ENCODE data around the gene DNAH12. TPM values are rescaled to one million over a fixed set of nuclear protein-coding genes. Genes with fewer than 3 reads are reported as not detected.

Gene DNAH12
- total RNA-seq, 1 experiment from 2014 or later, result not detected

GRCh38 chr3:57402675-57403074 is 141.5 kb downstream of the DNAH12 start:
- Histone ChIP-seq H3K27me3 (ENCODE audit: insufficient read depth, low read length) (no peaks in the 10 kb centered on the region), H3K27ac (ENCODE audit: low read depth, low read length) (no peak overlapping the region), H3K4me3 (replicated peaks in 1 of 2; ENCODE audit: low read depth in 1 of 2, low read length in 2 of 2) (no peak overlapping the region), H3K9me3 (ENCODE audit: control insufficient read depth in 1 of 2, insufficient read depth in 1 of 2, low read depth in 1 of 2, low read length in 2 of 2) (no peaks in the 10 kb centered on the region; a peak in 1 of 4 replicates), H2AFZ (ENCODE audit: low read depth, low read length, poor library complexity, severe bottlenecking) (no peak overlapping the region), H4K20me1 (ENCODE audit: insufficient read depth) (no peaks in the 10 kb centered on the region), H3K9ac (ENCODE audit: low read length) (no peak overlapping the region), H3K4me1 (ENCODE audit: control insufficient read depth in 1 of 2, insufficient read depth in 2 of 2, low read length in 2 of 2) (peaks cover 2 to 11% of the 10 kb centered on the region in 2 experiments; a peak in 3 of 4 replicates), H3K36me3 (ENCODE audit: control insufficient read depth in 1 of 2, insufficient read depth in 2 of 2, low read length in 2 of 2) (no peaks in the 10 kb centered on the region), H3K9me2 (ENCODE audit: insufficient read depth) (no peaks in the 10 kb centered on the region), H3K79me2 (ENCODE audit: insufficient read depth, low read length) (no peaks in the 10 kb centered on the region), H3K4me2 (ENCODE audit: low read length) (no peak overlapping the region)
- POLR2A ChIA-PET, result interaction anchor here (0.6 kb wide), 1 partner anchor 587 kb away, joined by 3 read pairs; no protein-coding TSS in a partner anchor
- ATAC-seq (no peak), DNase-seq (ENCODE audit: low read depth, low spot score) (no peak)
- RAD21 ChIA-PET (ENCODE audit: low non-redundant PET in 1 of 2, low total read pairs in 2 of 2, uncharacterized antibody in 2 of 2, unreplicated experiment in 2 of 2), result no interaction called here
- intact Hi-C loops (cut with micrococcal nuclease), result no loop called here
- TF ChIP-seq EGR1 (IDR thresholded peaks at IDR 0.05; ENCODE audit: low read depth) (no peak), SIN3A (IDR thresholded peaks at IDR 0.05; ENCODE audit: low read depth) (no peak), EZH2 (IDR thresholded peaks at IDR 0.05) (no peak), ATF3 (IDR thresholded peaks at IDR 0.05) (no peak), EZH2phosphoT487 (IDR thresholded peaks at IDR 0.05; ENCODE audit: borderline replicate concordance) (no peak), CBX3 (IDR thresholded peaks at IDR 0.05; ENCODE audit: low read depth) (no peak), JUND (IDR thresholded peaks at IDR 0.05) (no peak), YY1 (IDR thresholded peaks at IDR 0.05; ENCODE audit: extremely low read depth, insufficient replicate concordance, low read depth, low read length) (no peak), ELF1 (IDR thresholded peaks at IDR 0.05; ENCODE audit: borderline replicate concordance, low read depth) (no peak), FOSL1 (IDR thresholded peaks at IDR 0.05; ENCODE audit: low read depth) (no peak), TCF7L2 (IDR thresholded peaks at IDR 0.05; ENCODE audit: borderline replicate concordance, extremely low read depth, insufficient read depth, insufficient read length) (no peak), ZNF274 (IDR thresholded peaks at IDR 0.05; ENCODE audit: low read depth, low read length) (no peak), POLR2AphosphoS5 (IDR thresholded peaks at IDR 0.05; ENCODE audit: low read depth, low read length) (no peak), SRF (IDR thresholded peaks at IDR 0.05; ENCODE audit: low read depth) (no peak), SP1 (IDR thresholded peaks at IDR 0.05; ENCODE audit: low read depth) (no peak), POLR2A (IDR thresholded peaks at IDR 0.05; ENCODE audit: borderline replicate concordance, extremely low read depth, insufficient read depth, insufficient read length) (no peak), CEBPB (IDR thresholded peaks at IDR 0.05; ENCODE audit: low read depth) (no peak), ZBTB33 (IDR thresholded peaks at IDR 0.05; ENCODE audit: extremely low read depth, insufficient replicate concordance, low read length) (no peak)
- TF ChIP-seq, protein P1, sequence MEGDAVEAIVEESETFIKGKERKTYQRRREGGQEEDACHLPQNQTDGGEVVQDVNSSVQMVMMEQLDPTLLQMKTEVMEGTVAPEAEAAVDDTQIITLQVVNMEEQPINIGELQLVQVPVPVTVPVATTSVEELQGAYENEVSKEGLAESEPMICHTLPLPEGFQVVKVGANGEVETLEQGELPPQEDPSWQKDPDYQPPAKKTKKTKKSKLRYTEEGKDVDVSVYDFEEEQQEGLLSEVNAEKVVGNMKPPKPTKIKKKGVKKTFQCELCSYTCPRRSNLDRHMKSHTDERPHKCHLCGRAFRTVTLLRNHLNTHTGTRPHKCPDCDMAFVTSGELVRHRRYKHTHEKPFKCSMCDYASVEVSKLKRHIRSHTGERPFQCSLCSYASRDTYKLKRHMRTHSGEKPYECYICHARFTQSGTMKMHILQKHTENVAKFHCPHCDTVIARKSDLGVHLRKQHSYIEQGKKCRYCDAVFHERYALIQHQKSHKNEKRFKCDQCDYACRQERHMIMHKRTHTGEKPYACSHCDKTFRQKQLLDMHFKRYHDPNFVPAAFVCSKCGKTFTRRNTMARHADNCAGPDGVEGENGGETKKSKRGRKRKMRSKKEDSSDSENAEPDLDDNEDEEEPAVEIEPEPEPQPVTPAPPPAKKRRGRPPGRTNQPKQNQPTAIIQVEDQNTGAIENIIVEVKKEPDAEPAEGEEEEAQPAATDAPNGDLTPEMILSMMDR (IDR thresholded peaks at IDR 0.05 in 2 of 3, conservative IDR thresholded peaks at IDR 0.05 in 1 of 3; ENCODE audit: borderline replicate concordance in 1 of 3, insufficient read depth in 1 of 3, low read depth in 2 of 3, low read length in 2 of 3), result no peak
- TF ChIP-seq, protein P2, sequence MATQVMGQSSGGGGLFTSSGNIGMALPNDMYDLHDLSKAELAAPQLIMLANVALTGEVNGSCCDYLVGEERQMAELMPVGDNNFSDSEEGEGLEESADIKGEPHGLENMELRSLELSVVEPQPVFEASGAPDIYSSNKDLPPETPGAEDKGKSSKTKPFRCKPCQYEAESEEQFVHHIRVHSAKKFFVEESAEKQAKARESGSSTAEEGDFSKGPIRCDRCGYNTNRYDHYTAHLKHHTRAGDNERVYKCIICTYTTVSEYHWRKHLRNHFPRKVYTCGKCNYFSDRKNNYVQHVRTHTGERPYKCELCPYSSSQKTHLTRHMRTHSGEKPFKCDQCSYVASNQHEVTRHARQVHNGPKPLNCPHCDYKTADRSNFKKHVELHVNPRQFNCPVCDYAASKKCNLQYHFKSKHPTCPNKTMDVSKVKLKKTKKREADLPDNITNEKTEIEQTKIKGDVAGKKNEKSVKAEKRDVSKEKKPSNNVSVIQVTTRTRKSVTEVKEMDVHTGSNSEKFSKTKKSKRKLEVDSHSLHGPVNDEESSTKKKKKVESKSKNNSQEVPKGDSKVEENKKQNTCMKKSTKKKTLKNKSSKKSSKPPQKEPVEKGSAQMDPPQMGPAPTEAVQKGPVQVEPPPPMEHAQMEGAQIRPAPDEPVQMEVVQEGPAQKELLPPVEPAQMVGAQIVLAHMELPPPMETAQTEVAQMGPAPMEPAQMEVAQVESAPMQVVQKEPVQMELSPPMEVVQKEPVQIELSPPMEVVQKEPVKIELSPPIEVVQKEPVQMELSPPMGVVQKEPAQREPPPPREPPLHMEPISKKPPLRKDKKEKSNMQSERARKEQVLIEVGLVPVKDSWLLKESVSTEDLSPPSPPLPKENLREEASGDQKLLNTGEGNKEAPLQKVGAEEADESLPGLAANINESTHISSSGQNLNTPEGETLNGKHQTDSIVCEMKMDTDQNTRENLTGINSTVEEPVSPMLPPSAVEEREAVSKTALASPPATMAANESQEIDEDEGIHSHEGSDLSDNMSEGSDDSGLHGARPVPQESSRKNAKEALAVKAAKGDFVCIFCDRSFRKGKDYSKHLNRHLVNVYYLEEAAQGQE (IDR thresholded peaks at IDR 0.05; ENCODE audit: low read depth), result no peak
- CTCF ChIA-PET, result no interaction called here
- BruUV-seq (replicated peaks), result no TSS peak

All from HCT116 (cell line).